Central memory CD4-positive, alpha-beta T cell (primary cell): ENCODE measurements around the gene IPCEF1.
"Not testable (repeated sequence)": the region's sequence is repeated elsewhere in the genome, so short reads cannot be mapped to it uniquely, and the experiment has no call there.

Source experiments
- DNase-seq: peaks from one replicate; pipeline ENCODE4 v3.0.0; 2022

The IPCEF1 gene

GRCh38 chr6:154329350-154330170, 27.0 kb downstream of the IPCEF1 start:
- DNase-seq = no peak

GRCh38 chr6:154327313-154327712, 29.3 kb downstream of the IPCEF1 start:
- not testable (repeated sequence) for DNase-seq

- DNase-seq = no peak
These were observed 31.5 kb downstream of the IPCEF1 start for GRCh38 chr6:154325142-154325541.

GRCh38 chr6:154320181-154320580, 36.4 kb downstream of the IPCEF1 start:
- DNase-seq = no peak

GRCh38 chr6:154319231-154319858, 37.3 kb downstream of the IPCEF1 start:
- DNase-seq = no peak

GRCh38 chr6:154318721-154319120, 37.9 kb downstream of the IPCEF1 start:
- no peak for DNase-seq

- no peak for DNase-seq
These were observed 40.5 kb downstream of the IPCEF1 start for GRCh38 chr6:154316131-154316530.

GRCh38 chr6:154314084-154314483, 42.5 kb downstream of the IPCEF1 start:
- DNase-seq = no peak

- DNase-seq = no peak
These were observed 47.6 kb downstream of the IPCEF1 start for GRCh38 chr6:154308986-154309385.

GRCh38 chr6:154307696-154308425, 48.7 kb downstream of the IPCEF1 start:
- DNase-seq = no peak

GRCh38 chr6:154307147-154307546, 49.5 kb downstream of the IPCEF1 start:
- not testable (repeated sequence) for DNase-seq

GRCh38 chr6:154306696-154307095, 49.9 kb downstream of the IPCEF1 start:
- DNase-seq = no peak

GRCh38 chr6:154304191-154304590, 52.4 kb downstream of the IPCEF1 start:
- no peak for DNase-seq

- DNase-seq = not testable (repeated sequence)
These were observed 53.0 kb downstream of the IPCEF1 start for GRCh38 chr6:154303642-154304041.

GRCh38 chr6:154301839-154302752, 54.5 kb downstream of the IPCEF1 start:
- DNase-seq = no peak

- DNase-seq = no peak
These were observed 55.4 kb downstream of the IPCEF1 start for GRCh38 chr6:154301086-154301625.

GRCh38 chr6:154298297-154298696, 58.3 kb downstream of the IPCEF1 start:
- no peak for DNase-seq

- DNase-seq = no peak
These were observed 58.9 kb downstream of the IPCEF1 start for GRCh38 chr6:154297721-154298120.

- DNase-seq = no peak
These were observed 59.4 kb downstream of the IPCEF1 start for GRCh38 chr6:154297210-154297609.

- no peak for DNase-seq
These were observed 60.9 kb downstream of the IPCEF1 start for GRCh38 chr6:154295733-154296132.

GRCh38 chr6:154292855-154293519, 63.6 kb downstream of the IPCEF1 start:
- no peak for DNase-seq

GRCh38 chr6:154292066-154292465, 64.5 kb downstream of the IPCEF1 start:
- no peak for DNase-seq
